ENCODE results near the gene ACRV1.

The ACRV1 gene

GRCh38 chr11:125701858-125702621 is 21.4 kb upstream of the ACRV1 start:
- H3K4me3 ChIP-seq (ENCODE audit: low read length), result no peak overlapping the region
- no peak overlapping the region for H3K27ac ChIP-seq (ENCODE audit: low read depth, low read length)
- H4K8ac ChIP-seq (ENCODE audit: low read depth, low read length), result no peak overlapping the region
- no peak overlapping the region for H3K18ac ChIP-seq (ENCODE audit: low read length)
- H3K56ac ChIP-seq (ENCODE audit: low read length), result no peak overlapping the region
- WGBS (ENCODE audit: extremely low coverage, insufficient coverage, low lambda C conversion rate), result no CpG with 5 or more reads among the region's 6 CpGs
- H3K79me2 ChIP-seq (ENCODE audit: control insufficient read depth, insufficient read depth, low read length), result no peaks in the 10 kb centered on the region
- no peak overlapping the region for H3K4me2 ChIP-seq (ENCODE audit: low read length)
- no peak overlapping the region for H4K5ac ChIP-seq (ENCODE audit: low read length)
- H3K23ac ChIP-seq (ENCODE audit: low read length), result no peak overlapping the region
- no peaks in the 10 kb centered on the region for H3K79me1 ChIP-seq (ENCODE audit: low read length)
- no peak overlapping the region for H2AK5ac ChIP-seq (ENCODE audit: low read length)
- H2BK5ac ChIP-seq (ENCODE audit: low read length), result no peak overlapping the region
- H3K4ac ChIP-seq (ENCODE audit: low read depth, low read length), result no peak overlapping the region
- H3K9ac ChIP-seq (ENCODE audit: low read length), result no peak overlapping the region
- peak; percentile 60 for DNase-seq
- H3K4me1 ChIP-seq (ENCODE audit: control insufficient read depth, low read depth, low read length), result no peaks in the 10 kb centered on the region
- H3K36me3 ChIP-seq (ENCODE audit: control insufficient read depth, insufficient read depth, low read length), result no peaks in the 10 kb centered on the region
- no peak overlapping the region for H2BK120ac ChIP-seq (ENCODE audit: low read depth, low read length)
- no peaks in the 10 kb centered on the region for H3K27me3 ChIP-seq (ENCODE audit: insufficient read depth, low read length, poor library complexity)
- no peak overlapping the region for H2BK15ac ChIP-seq (replicated peaks; ENCODE audit: low read depth)

- DNase-seq, result peak; percentile 7
- no peak overlapping the region for H3K27ac ChIP-seq (ENCODE audit: low read depth, low read length)
- H3K18ac ChIP-seq (ENCODE audit: low read length), result no peak overlapping the region
- no peak overlapping the region for H3K56ac ChIP-seq (ENCODE audit: low read length)
- no peak overlapping the region for H3K4me2 ChIP-seq (ENCODE audit: low read length)
- no peaks in the 10 kb centered on the region for H3K36me3 ChIP-seq (ENCODE audit: control insufficient read depth, insufficient read depth, low read length)
- no peaks in the 10 kb centered on the region for H3K79me2 ChIP-seq (ENCODE audit: control insufficient read depth, insufficient read depth, low read length)
- no peaks in the 10 kb centered on the region for H3K27me3 ChIP-seq (ENCODE audit: insufficient read depth, low read length, poor library complexity)
- no peak overlapping the region for H2AK5ac ChIP-seq (ENCODE audit: low read length)
- H4K5ac ChIP-seq (ENCODE audit: low read length), result no peak overlapping the region
- no peaks in the 10 kb centered on the region for H3K79me1 ChIP-seq (ENCODE audit: low read length)
- H2BK15ac ChIP-seq (replicated peaks; ENCODE audit: low read depth), result no peak overlapping the region
- H2BK5ac ChIP-seq (ENCODE audit: low read length), result no peak overlapping the region
- H2BK120ac ChIP-seq (ENCODE audit: low read depth, low read length), result no peak overlapping the region
- no peak overlapping the region for H3K4me3 ChIP-seq (ENCODE audit: low read length)
- H3K4me1 ChIP-seq (ENCODE audit: control insufficient read depth, low read depth, low read length), result no peaks in the 10 kb centered on the region
- H3K4ac ChIP-seq (ENCODE audit: low read depth, low read length), result no peak overlapping the region
- no peak overlapping the region for H3K9ac ChIP-seq (ENCODE audit: low read length)
- no peak overlapping the region for H4K8ac ChIP-seq (ENCODE audit: low read depth, low read length)
- H3K23ac ChIP-seq (ENCODE audit: low read length), result no peak overlapping the region
- WGBS (ENCODE audit: extremely low coverage, insufficient coverage, low lambda C conversion rate), result no CpG with 5 or more reads among the region's 6 CpGs
Observed at GRCh38 chr11:125701018-125701610, 20.5 kb upstream of the ACRV1 start.

GRCh38 chr11:125694951-125695350 is 14.3 kb upstream of the ACRV1 start:
- no peak overlapping the region for H2AK5ac ChIP-seq (ENCODE audit: low read length)
- H3K79me2 ChIP-seq (ENCODE audit: control insufficient read depth, insufficient read depth, low read length), result no peaks in the 10 kb centered on the region
- H3K9ac ChIP-seq (ENCODE audit: low read length), result no peak overlapping the region
- H3K79me1 ChIP-seq (ENCODE audit: low read length), result no peaks in the 10 kb centered on the region
- H3K27me3 ChIP-seq (ENCODE audit: insufficient read depth, low read length, poor library complexity), result no peaks in the 10 kb centered on the region
- no peak overlapping the region for H3K56ac ChIP-seq (ENCODE audit: low read length)
- H3K4ac ChIP-seq (ENCODE audit: low read depth, low read length), result no peak overlapping the region
- H2BK120ac ChIP-seq (ENCODE audit: low read depth, low read length), result no peak overlapping the region
- no CpG with 5 or more reads among the region's 2 CpGs for WGBS (ENCODE audit: extremely low coverage, insufficient coverage, low lambda C conversion rate)
- no peak overlapping the region for H3K23ac ChIP-seq (ENCODE audit: low read length)
- no peak for DNase-seq
- H3K4me3 ChIP-seq (ENCODE audit: low read length), result no peak overlapping the region
- no peaks in the 10 kb centered on the region for H3K36me3 ChIP-seq (ENCODE audit: control insufficient read depth, insufficient read depth, low read length)
- no peak overlapping the region for H3K27ac ChIP-seq (ENCODE audit: low read depth, low read length)
- no peak overlapping the region for H2BK15ac ChIP-seq (replicated peaks; ENCODE audit: low read depth)
- no peaks in the 10 kb centered on the region for H3K4me1 ChIP-seq (ENCODE audit: control insufficient read depth, low read depth, low read length)
- no peak overlapping the region for H2BK5ac ChIP-seq (ENCODE audit: low read length)
- no peak overlapping the region for H4K8ac ChIP-seq (ENCODE audit: low read depth, low read length)
- no peak overlapping the region for H3K18ac ChIP-seq (ENCODE audit: low read length)
- H3K4me2 ChIP-seq (ENCODE audit: low read length), result no peak overlapping the region
- H4K5ac ChIP-seq (ENCODE audit: low read length), result no peak overlapping the region

DNA sequence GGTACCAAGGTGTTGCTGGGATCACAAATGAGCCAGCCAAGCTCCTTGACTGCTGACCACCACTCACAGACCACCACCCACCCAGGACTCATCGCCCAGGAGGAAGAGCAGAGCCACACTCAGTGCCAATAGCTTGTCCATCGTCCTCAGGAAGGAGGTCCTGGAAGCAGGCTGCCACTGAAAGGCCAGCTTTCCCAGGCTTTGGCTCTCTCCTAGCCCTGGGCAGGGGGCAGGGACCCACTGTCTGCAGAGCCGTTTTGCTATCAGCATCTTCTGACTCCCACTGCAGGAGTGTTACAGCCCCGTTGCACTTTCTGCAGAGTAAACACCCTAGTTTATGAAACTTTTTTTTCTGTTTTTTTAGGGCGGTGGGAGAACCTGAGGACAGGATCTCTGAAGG is 12.2 kb upstream of the ACRV1 start:
- H3K4me2 ChIP-seq (ENCODE audit: low read length), result no peak overlapping the region
- DNase-seq, result no peak
- no peaks in the 10 kb centered on the region for H3K36me3 ChIP-seq (ENCODE audit: control insufficient read depth, insufficient read depth, low read length)
- no peak overlapping the region for H2BK5ac ChIP-seq (ENCODE audit: low read length)
- no peak overlapping the region for H3K18ac ChIP-seq (ENCODE audit: low read length)
- no peak overlapping the region for H3K4me3 ChIP-seq (ENCODE audit: low read length)
- H2BK120ac ChIP-seq (ENCODE audit: low read depth, low read length), result no peak overlapping the region
- H2BK15ac ChIP-seq (replicated peaks; ENCODE audit: low read depth), result no peak overlapping the region
- H3K9ac ChIP-seq (ENCODE audit: low read length), result no peak overlapping the region
- H3K4me1 ChIP-seq (ENCODE audit: control insufficient read depth, low read depth, low read length), result no peaks in the 10 kb centered on the region
- H3K23ac ChIP-seq (ENCODE audit: low read length), result no peak overlapping the region
- H4K5ac ChIP-seq (ENCODE audit: low read length), result no peak overlapping the region
- H3K4ac ChIP-seq (ENCODE audit: low read depth, low read length), result no peak overlapping the region
- no peak overlapping the region for H3K56ac ChIP-seq (ENCODE audit: low read length)
- no peaks in the 10 kb centered on the region for H3K79me2 ChIP-seq (ENCODE audit: control insufficient read depth, insufficient read depth, low read length)
- no peak overlapping the region for H3K27ac ChIP-seq (ENCODE audit: low read depth, low read length)
- no peak overlapping the region for H4K8ac ChIP-seq (ENCODE audit: low read depth, low read length)
- H2AK5ac ChIP-seq (ENCODE audit: low read length), result no peak overlapping the region
- no CpG with 5 or more reads among the region's 5 CpGs for WGBS (ENCODE audit: extremely low coverage, insufficient coverage, low lambda C conversion rate)
- no peaks in the 10 kb centered on the region for H3K27me3 ChIP-seq (ENCODE audit: insufficient read depth, low read length, poor library complexity)
- no peaks in the 10 kb centered on the region for H3K79me1 ChIP-seq (ENCODE audit: low read length)

- Histone ChIP-seq H3K4me3 (ENCODE audit: low read length) (no peak overlapping the region), H3K79me2 (ENCODE audit: control insufficient read depth, insufficient read depth, low read length) (no peaks in the 10 kb centered on the region), H2AK5ac (ENCODE audit: low read length) (no peak overlapping the region), H3K56ac (ENCODE audit: low read length) (no peak overlapping the region), H3K9ac (ENCODE audit: low read length) (no peak overlapping the region), H3K4ac (ENCODE audit: low read depth, low read length) (no peak overlapping the region), H3K23ac (ENCODE audit: low read length) (no peak overlapping the region), H2BK5ac (ENCODE audit: low read length) (no peak overlapping the region), H3K79me1 (ENCODE audit: low read length) (no peaks in the 10 kb centered on the region), H2BK15ac (replicated peaks; ENCODE audit: low read depth) (no peak overlapping the region), H3K27ac (ENCODE audit: low read depth, low read length) (no peak overlapping the region), H3K27me3 (ENCODE audit: insufficient read depth, low read length, poor library complexity) (no peaks in the 10 kb centered on the region), H3K18ac (ENCODE audit: low read length) (no peak overlapping the region), H3K4me2 (ENCODE audit: low read length) (no peak overlapping the region), H4K8ac (ENCODE audit: low read depth, low read length) (no peak overlapping the region), H4K5ac (ENCODE audit: low read length) (no peak overlapping the region), H3K4me1 (ENCODE audit: control insufficient read depth, low read depth, low read length) (no peaks in the 10 kb centered on the region), H3K36me3 (ENCODE audit: control insufficient read depth, insufficient read depth, low read length) (no peaks in the 10 kb centered on the region), H2BK120ac (ENCODE audit: low read depth, low read length) (no peak overlapping the region)
- no CpG with 5 or more reads among the region's 2 CpGs for WGBS (ENCODE audit: extremely low coverage, insufficient coverage, low lambda C conversion rate)
- no peak for DNase-seq
Observed at GRCh38 chr11:125690006-125690405, 9.4 kb upstream of the ACRV1 start.

Measured in mesendoderm (in vitro differentiated cells).